Endothelial cell of umbilical vein (primary cell): Measurements from ENCODE around the gene DCHS2. TPM values are rescaled to one million over a fixed set of nuclear protein-coding genes. Genes with fewer than 3 reads are reported as not detected.

Experiments used
- BruUV-seq: library from RNA; stranded (reverse); fragments of 400-500 nt; replicated peaks from 2 replicates; lab custom pipeline; 2021; lab: Mats Ljungman, UMichigan
- CTCF ChIA-PET: fragments of 300-600, 350-600 bp; sonication (Branson Sonifier 250); formaldehyde crosslinking; loops from one replicate; lab custom pipeline; 2021; ENCODE audit warnings: antibody characterized with exemption, inconsistent platforms; lab: Charles Lee
- POLR2A ChIA-PET: fragments of 300-600, 350-600 bp; sonication (Branson Sonifier 250); formaldehyde crosslinking; loops from one replicate; lab custom pipeline; 2021; ENCODE audit warnings: antibody characterized with exemption, inconsistent platforms; lab: Charles Lee
- DNase-seq: peaks from one replicate; pipeline ENCODE4 v3.0.0-alpha.2; 2011; ENCODE audit warnings: low read depth, low spot score
- FAIRE-seq: peaks from 2 replicates; lab custom pipeline; 2011; peaks lifted over from hg19 to GRCh38; lab: Jason Lieb, UNC
- H2AFZ ChIP-seq: 2 replicates; pipeline ENCODE4 v1.6.0; 2012; ENCODE audit warnings: low read depth, low read length, control low read depth, inconsistent platforms
- H3K27ac ChIP-seq: 2 replicates; pipeline ENCODE4 v1.5.1; 2011; ENCODE audit warnings: low read depth, mild to moderate bottlenecking, control low read depth, low read length, moderate library complexity; ENCODE audit not compliant: insufficient read depth
- H3K27me3 ChIP-seq, 2 experiments: 2 replicates each; pipeline versions ENCODE4 v1.6.0 to v1.6.1; 2011; ENCODE audit warnings: low read length in 2 of 2, mixed read lengths in 1 of 2; ENCODE audit not compliant: control insufficient read depth in 2 of 2, insufficient read depth in 2 of 2
- H3K36me3 ChIP-seq, 2 experiments: 2 replicates in 1 of 2; 3 replicates in 1 of 2; pipeline ENCODE4 v1.5.1; 2011; ENCODE audit warnings: low read length in 2 of 2, mild to moderate bottlenecking in 1 of 2, moderate library complexity in 1 of 2; ENCODE audit not compliant: control insufficient read depth in 2 of 2, insufficient read depth in 2 of 2; ENCODE audit errors: extremely low read depth in 1 of 2
- H3K4me1 ChIP-seq: 3 replicates; pipeline ENCODE4 v1.5.1; 2011; ENCODE audit warnings: mild to moderate bottlenecking, low read length; ENCODE audit not compliant: control insufficient read depth, insufficient read depth; ENCODE audit errors: extremely low read depth
- H3K4me2 ChIP-seq: 2 replicates; pipeline ENCODE4 v1.6.1; 2011; ENCODE audit warnings: low read length, control low read depth, mixed read lengths; ENCODE audit not compliant: insufficient read depth
- H3K4me3 ChIP-seq, 3 experiments: fragments of 200-600 bp in 1 of 3; sonication (generic), shearing (Covaris generic) in 1 of 3; replicated peaks in 1 of 3; 2 replicates each; pipeline ENCODE4 v1.5.1; 2011 to 2016; ENCODE audit warnings: control low read depth in 3 of 3, low read length in 3 of 3, mild to moderate bottlenecking in 2 of 3, inconsistent platforms in 1 of 3, low read depth in 1 of 3, moderate library complexity in 1 of 3; ENCODE audit not compliant: insufficient read depth in 1 of 3
- H3K79me2 ChIP-seq: 2 replicates; pipeline ENCODE4 v1.6.0; 2012; ENCODE audit warnings: low read length, inconsistent platforms; ENCODE audit not compliant: control insufficient read depth, insufficient read depth
- H3K9ac ChIP-seq: replicated peaks from 2 replicates; pipeline ENCODE3; 2011; ENCODE audit warnings: low read length, control low read depth; ENCODE audit not compliant: insufficient read depth; ENCODE audit errors: extremely low read depth
- H3K9me1 ChIP-seq: replicated peaks from 3 replicates; pipeline ENCODE4 v1.6.0; 2011; ENCODE audit warnings: mild to moderate bottlenecking, low read length; ENCODE audit not compliant: control insufficient read depth, insufficient read depth; ENCODE audit errors: extremely low read depth
- H3K9me3 ChIP-seq: replicated peaks from 2 replicates; pipeline ENCODE4 v1.5.1; 2012; ENCODE audit warnings: low read length, inconsistent platforms; ENCODE audit not compliant: control insufficient read depth, insufficient read depth
- H4K20me1 ChIP-seq: replicated peaks from 2 replicates; pipeline ENCODE3; 2011; ENCODE audit warnings: mild to moderate bottlenecking, low read length; ENCODE audit not compliant: control insufficient read depth, insufficient read depth; ENCODE audit errors: extremely low read depth
- EZH2 ChIP-seq: IDR thresholded peaks from 2 replicates; pipeline ENCODE4 v1.6.1; 2012; ENCODE audit warnings: borderline replicate concordance, low read depth, mild to moderate bottlenecking, moderate library complexity, low read length, inconsistent platforms; ENCODE audit not compliant: severe bottlenecking
- FOS ChIP-seq: IDR thresholded peaks from 2 replicates; pipeline ENCODE4 v1.6.1; 2011; ENCODE audit warnings: mild to moderate bottlenecking, low read length, moderate library complexity, borderline replicate concordance; ENCODE audit not compliant: insufficient read depth
- GATA2 ChIP-seq: IDR thresholded peaks from 2 replicates; pipeline ENCODE4 v1.7.0; 2011; ENCODE audit warnings: low read depth, mild to moderate bottlenecking, moderate library complexity, mixed read lengths, low read length; ENCODE audit not compliant: insufficient read length, insufficient read depth
- JUN ChIP-seq: IDR thresholded peaks from 2 replicates; pipeline ENCODE4 v1.6.1; 2011; ENCODE audit warnings: borderline replicate concordance, low read depth; ENCODE audit not compliant: insufficient read length, insufficient read depth
- MYC ChIP-seq: IDR thresholded peaks from one replicate; pipeline ENCODE4 v1.6.1; 2011; ENCODE audit warnings: mild to moderate bottlenecking, low read depth, low read length
- POLR2A ChIP-seq: IDR thresholded peaks from 2 replicates; pipeline ENCODE4 v1.6.1; 2012; ENCODE audit warnings: low read depth, mild to moderate bottlenecking, control low read depth, low read length
- POLR2AphosphoS5 ChIP-seq: IDR thresholded peaks from 2 replicates; pipeline ENCODE4 v1.6.1; 2012; ENCODE audit warnings: low read depth, mild to moderate bottlenecking, control low read depth, low read length, moderate library complexity; ENCODE audit not compliant: insufficient read depth
- dilution Hi-C: fragments of 300-500 bp; cut with MboI; formaldehyde crosslinking; loops from one replicate; pipeline ENCODE4 v1.15.0; 2019; ENCODE audit warnings: low sequenced_read_pairs; ENCODE audit not compliant: extremely low pct_ligation_motif_present
- intact Hi-C: fragments of 100-400 bp; cut with micrococcal nuclease; formaldehyde crosslinking; loops from one replicate; pipeline ENCODE4 v1.10.0; 2022
- polyA plus RNA-seq, 4 experiments: library from polyadenylated mRNA; depleted of rRNA in 3 of 4; stranded (reverse) in 3 of 4; unstranded in 1 of 4; fragments of >200 nt; gene quantifications; 2 replicates each; pipeline versions ENCODE4 v1.2.1 to v1.2.3, GENCODE V29; 2011 to 2012; ENCODE audit warnings: missing spikeins in 1 of 4
- total RNA-seq: library from RNA; stranded (reverse); gene quantifications from 2 replicates; pipeline ENCODE4 v1.2.3, GENCODE V29; 2021
- TF ChIP-seq, protein P1 (sequence below), 2 donors: IDR thresholded peaks; 1 replicate in 1 of 2; 2 replicates in 1 of 2; pipeline ENCODE4 v1.5.1; 2011; ENCODE audit warnings: low read length in 2 of 2, mild to moderate bottlenecking in 2 of 2, moderate library complexity in 2 of 2, control low read depth in 1 of 2, inconsistent platforms in 1 of 2, low read depth in 1 of 2; ENCODE audit not compliant: insufficient read depth in 1 of 2; ENCODE audit errors: extremely low read depth in 1 of 2
- TF ChIP-seq, protein P2 (sequence below): IDR thresholded peaks from 2 replicates; pipeline ENCODE4 v1.6.1; 2011; ENCODE audit not compliant: insufficient read depth, insufficient read length

Gene DCHS2
- total and polyA plus RNA-seq, 2 donors (not counting 3 experiments of a cell fraction or from before 2014, with no cell fraction given) = not detected

DNA sequence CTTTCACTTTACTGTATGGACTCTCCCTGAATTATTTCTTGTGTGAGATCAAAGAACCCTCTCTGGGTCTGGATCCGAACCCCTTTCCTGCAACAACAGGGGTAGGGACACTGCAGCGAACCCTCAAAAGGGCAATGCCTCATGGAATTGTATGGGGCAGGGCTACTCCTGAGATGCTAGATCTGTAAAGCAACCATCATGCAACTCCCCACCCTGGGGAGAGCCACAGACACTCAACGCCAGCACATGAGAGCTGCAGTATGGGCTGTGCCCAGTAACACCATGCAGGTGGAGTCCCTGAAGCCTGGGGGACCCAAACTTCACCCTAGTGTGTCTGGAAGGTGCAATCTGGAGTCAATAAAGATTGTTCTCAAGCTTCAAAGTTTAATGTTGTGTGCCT is 304.7 kb downstream of the DCHS2 start:
- ChIA-PET CTCF (no interaction called here), POLR2A (no interaction called here)
- TF ChIP-seq, protein P1, sequence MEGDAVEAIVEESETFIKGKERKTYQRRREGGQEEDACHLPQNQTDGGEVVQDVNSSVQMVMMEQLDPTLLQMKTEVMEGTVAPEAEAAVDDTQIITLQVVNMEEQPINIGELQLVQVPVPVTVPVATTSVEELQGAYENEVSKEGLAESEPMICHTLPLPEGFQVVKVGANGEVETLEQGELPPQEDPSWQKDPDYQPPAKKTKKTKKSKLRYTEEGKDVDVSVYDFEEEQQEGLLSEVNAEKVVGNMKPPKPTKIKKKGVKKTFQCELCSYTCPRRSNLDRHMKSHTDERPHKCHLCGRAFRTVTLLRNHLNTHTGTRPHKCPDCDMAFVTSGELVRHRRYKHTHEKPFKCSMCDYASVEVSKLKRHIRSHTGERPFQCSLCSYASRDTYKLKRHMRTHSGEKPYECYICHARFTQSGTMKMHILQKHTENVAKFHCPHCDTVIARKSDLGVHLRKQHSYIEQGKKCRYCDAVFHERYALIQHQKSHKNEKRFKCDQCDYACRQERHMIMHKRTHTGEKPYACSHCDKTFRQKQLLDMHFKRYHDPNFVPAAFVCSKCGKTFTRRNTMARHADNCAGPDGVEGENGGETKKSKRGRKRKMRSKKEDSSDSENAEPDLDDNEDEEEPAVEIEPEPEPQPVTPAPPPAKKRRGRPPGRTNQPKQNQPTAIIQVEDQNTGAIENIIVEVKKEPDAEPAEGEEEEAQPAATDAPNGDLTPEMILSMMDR (IDR thresholded peaks at IDR 0.05; ENCODE audit: extremely low read depth in 1 of 2, insufficient read depth in 1 of 2, low read depth in 1 of 2, low read length in 2 of 2) = no peak
- TF ChIP-seq GATA2 (no peak), FOS (no peak), EZH2 (no peak), JUN (no peak), POLR2A (no peak), MYC (no peak), POLR2AphosphoS5 (no peak)
- TF ChIP-seq, protein P2, sequence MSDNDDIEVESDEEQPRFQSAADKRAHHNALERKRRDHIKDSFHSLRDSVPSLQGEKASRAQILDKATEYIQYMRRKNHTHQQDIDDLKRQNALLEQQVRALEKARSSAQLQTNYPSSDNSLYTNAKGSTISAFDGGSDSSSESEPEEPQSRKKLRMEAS = no peak

More for the DNA sequence above, 304.7 kb downstream of the DCHS2 start:
- peaks cover 2% of the 10 kb centered on the region for H3K9me3 ChIP-seq
- no peaks in the 10 kb centered on the region for H4K20me1 ChIP-seq
- DNase-seq (no peak), FAIRE-seq (no peak)
- H3K9me1 ChIP-seq = no peaks in the 10 kb centered on the region
- BruUV-seq = no TSS peak
- H3K79me2 ChIP-seq = no peaks in the 10 kb centered on the region
- dilution Hi-C loops = no loop called here
- intact Hi-C loops = no loop called here
- no peak overlapping the region for H3K4me3 ChIP-seq
- H2AFZ ChIP-seq = no peak overlapping the region
- no peaks in the 10 kb centered on the region for H3K4me1 ChIP-seq
- no peaks in the 10 kb centered on the region for H3K27me3 ChIP-seq
- no peak overlapping the region for H3K4me2 ChIP-seq
- H3K9ac ChIP-seq = no peak overlapping the region
- H3K36me3 ChIP-seq = no peaks in the 10 kb centered on the region
- H3K27ac ChIP-seq = no peak overlapping the region
